Panc1 (cell line): Measurements from ENCODE around the gene CCL25.

Experiments used
- CTCF ChIP-seq: fragments of 450-650 bp; IDR thresholded peaks from 2 replicates; pipeline ENCODE4 v1.5.1; 2017; ENCODE audit warnings: mild to moderate bottlenecking
- POLR2AphosphoS5 ChIP-seq: IDR thresholded peaks from 2 replicates; pipeline ENCODE4 v1.6.1; 2012; ENCODE audit warnings: mild to moderate bottlenecking, low read depth, low read length, moderate library complexity
- REST ChIP-seq, 2 experiments: IDR thresholded peaks; 2 replicates each; pipeline ENCODE4 v1.6.1; 2011 to 2012; ENCODE audit warnings: low read depth in 2 of 2, control low read depth in 1 of 2, low read length in 1 of 2, mild to moderate bottlenecking in 1 of 2, moderate library complexity in 1 of 2; ENCODE audit not compliant: insufficient read depth in 1 of 2

- TF ChIP-seq CTCF (no peak), POLR2AphosphoS5 (no peak), REST (IDR thresholded peaks at IDR 0.05; ENCODE audit: insufficient read depth in 1 of 2, low read depth in 2 of 2, low read length in 1 of 2) (no peak)
Observed at GRCh38 chr19:8036434-8037099, 16.0 kb upstream of the CCL25 start.
